NCI-H146 treated with DMSO at 0.1 percent for 48 hours (cell line): ENCODE results near the gene SHF.
"Not testable (repeated sequence)": the region's sequence is repeated elsewhere in the genome, so short reads cannot be mapped to it uniquely, and the experiment has no call there.

Experiments
- DNase-seq: peaks from one replicate; lab custom pipeline; 2025; ENCODE audit not compliant: unreplicated experiment; lab: John Stamatoyannopoulos, UW

SHF gene

DNA sequence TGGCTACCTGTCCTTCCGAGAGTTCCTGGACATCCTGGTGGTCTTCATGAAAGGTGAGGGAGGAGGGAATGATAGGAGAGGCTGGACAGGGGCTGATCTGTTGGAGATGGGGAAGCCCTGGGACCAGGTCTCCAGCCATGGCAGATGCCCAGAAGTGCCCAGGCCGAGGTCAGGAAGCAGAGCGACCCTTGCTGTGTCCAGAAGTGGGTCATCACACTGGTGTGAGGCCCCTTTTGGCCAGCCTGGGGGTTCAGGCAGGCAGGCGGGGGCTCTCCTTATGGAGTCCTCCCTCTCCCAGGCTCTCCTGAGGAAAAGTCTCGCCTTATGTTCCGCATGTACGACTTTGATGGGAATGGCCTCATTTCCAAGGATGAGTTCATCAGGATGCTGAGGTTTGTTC, 40.2 kb downstream of the SHF start:
- DNase-seq = no peak

DNA sequence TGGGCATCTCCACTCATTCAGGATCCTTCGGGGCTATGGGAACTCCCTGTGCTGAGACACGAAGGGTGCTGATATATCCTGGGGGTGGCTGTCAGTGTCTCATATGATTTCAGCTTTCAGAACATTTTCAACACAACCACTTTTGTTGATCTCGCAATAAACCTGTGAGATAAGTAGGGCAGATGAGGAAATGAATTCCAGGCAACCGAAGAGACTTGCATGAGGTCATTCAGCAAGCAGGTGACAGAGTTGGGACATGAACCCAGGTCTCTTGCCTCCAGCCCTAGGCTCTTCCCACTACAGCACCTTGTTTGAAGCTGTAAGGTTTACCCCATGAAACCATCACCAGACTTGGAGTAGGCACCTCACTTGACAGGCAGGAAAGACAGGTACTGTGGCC, 41.4 kb downstream of the SHF start:
- DNase-seq = no peak

DNA sequence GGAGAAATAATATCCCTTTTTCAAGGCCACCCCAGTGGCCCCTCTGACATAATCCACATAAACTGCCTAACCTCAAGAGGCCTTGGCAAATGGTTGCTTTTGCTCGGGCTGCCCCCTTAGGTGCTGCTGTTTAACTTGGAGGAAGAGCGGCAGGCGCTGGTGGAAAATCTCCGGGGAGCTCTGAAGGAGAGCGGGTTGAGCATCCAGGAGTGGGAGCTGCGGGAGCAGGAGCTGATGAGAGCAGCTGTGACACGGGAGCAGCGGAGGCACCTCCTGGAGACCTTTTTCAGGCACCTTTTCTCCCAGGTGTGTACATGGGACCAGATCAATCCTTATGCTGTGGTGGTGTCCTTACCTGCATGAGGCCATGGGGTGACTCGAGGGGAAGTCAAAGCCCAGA, 43.0 kb downstream of the SHF start:
- no peak for DNase-seq

DNA sequence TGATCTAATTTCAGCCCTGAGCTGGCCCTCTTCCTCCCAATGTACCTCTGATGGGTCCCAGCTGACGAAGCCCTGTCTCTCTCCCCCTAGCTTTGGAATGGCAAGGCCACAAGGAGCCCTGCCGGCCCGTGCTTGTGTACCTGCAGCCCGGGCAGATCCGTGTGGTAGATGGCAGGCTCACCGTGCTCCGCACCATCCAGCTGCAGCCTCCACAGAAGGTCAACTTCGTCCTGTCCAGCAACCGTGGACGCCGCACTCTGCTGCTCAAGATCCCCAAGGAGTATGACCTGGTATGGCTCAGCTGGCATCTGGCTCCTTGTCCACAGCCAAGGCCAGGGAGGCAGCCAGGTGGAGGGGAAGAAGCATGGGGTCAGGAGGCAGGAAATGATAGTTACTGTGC, 43.8 kb downstream of the SHF start:
- no peak for DNase-seq

DNA sequence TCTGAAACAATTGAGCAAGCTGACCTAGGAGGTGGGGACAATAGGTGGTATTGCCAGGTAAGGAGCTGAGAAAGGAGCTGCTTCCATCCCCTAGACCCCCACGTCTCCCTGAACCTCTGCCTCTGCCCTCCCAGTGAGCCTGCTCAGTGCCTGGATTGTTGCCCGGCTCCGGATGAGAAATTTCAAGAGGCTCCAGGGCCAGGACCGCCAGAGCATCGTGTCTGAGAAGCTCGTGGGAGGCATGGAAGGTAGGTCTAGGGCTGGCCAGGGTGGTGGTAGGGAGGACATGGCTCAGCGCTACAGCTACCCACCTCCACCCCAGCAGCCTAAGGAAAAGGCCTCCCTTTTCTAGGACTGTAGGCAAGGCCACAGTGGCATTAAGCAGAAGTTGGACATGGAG, 44.7 kb downstream of the SHF start:
- no peak for DNase-seq

DNA sequence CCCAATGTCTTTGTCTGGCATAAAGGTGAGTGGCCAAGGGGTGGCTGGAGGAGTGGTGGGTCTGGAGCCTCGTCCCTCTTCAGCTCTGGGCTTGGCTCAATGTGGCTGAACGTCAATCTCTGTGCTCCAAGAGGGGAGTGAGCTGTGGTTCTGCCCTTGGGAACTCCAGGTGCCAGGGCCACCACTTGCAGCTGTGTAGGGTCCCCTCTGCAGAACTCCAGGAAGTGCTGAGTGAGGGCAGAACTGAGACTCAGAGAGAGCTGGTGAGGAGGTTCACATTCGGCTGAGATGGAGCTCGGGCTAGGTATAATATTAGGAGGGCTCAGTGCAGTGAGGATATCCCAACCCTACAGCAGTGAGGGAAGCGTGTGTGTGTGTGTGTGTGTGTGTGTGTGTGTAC, 46.4 kb downstream of the SHF start:
- DNase-seq = no peak

DNA sequence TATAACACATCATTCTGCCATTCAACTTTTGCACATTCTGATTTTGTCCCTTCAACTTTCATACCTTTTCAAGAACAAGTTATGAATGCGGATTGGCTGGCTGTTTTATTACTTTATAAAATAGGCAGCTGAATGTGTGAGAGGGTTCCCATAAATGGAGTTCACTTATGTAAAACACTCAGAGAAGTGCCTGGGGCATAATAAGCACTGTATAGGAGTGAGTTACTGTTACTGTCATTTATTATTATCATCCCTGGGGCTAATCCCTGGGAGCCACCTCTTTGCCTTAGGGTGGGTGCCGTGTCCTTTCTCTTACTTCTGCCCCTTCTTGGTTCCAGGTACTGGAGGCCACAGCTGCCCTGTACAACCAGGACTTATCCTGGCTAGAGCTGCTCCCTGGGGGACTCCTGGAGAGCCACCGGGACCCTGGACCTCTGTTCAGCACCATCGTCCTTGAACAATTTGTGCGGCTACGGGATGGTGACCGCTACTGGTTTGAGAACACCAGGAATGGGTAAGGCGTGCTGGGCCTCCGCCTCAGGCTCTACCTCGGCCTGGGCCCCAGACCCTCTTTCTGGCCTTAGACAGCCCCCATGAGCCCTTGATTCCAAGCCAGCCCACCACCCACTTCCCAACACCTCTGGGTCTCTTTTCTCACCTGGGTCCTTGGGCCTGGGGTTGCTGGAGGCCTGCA, 47.1 kb downstream of the SHF start:
- DNase-seq = no peak

DNA sequence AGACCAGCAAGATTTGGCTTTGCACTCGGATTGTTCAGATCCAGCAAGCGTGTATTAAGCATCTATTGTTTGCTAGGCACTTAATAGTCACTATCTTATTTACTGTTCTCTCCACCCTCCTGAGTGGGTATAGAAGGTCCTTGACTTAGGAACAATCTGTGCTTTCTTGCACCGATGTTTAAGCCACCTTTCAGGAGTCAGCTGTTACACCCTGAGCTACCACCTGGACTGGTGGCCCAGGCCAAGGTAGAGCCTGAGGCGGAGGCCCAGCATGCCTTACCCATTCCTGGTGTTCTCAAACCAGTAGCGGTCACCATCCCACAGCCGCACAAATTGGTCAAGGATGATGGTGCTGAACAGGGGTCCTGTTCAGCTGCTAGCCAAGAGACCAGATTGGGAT, 48.0 kb downstream of the SHF start:
- no peak for DNase-seq

DNA sequence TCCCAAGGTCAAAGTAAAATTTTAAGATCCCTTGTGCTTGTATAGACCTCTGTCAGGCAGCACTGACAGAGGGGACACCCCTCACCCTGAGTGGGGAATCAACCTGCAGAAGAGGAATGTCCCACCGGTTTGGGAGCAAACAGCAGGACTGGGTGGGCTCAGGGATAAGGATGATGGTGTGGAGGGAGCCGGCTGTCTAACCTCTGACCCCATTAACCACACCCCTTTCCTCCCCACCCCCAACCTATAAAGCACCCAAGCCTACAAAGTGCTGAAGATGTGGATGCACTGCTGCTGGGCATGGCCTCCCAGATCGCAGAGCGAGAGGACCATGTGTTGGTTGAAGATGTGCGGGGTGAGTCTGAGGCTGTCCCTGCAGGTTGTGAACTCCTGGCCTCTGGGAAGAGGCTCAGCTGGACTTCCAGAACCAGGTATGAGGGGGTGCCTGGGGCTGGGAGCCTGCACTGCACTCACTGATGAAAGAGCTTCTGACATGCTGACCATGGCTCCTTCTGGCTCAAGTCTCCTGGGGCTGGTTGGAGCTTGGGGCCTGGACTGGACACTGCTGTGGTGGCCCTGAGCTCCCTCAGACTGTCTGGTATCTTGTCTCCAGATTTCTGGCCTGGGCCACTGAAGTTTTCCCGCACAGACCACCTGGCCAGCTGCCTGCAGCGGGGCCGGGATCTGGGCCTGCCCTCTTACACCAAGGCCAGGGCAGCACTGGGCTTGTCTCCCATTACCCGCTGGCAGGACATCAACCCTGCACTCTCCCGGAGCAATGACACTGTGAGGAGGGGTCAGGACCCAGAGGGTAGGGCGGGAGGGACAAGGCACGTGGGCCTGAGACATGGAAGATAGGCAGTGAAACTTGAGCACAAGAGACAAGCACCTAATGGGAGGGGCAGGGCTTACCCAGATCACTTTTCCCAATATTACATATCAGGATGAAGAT, 48.7 kb downstream of the SHF start:
- DNase-seq = no peak

DNA sequence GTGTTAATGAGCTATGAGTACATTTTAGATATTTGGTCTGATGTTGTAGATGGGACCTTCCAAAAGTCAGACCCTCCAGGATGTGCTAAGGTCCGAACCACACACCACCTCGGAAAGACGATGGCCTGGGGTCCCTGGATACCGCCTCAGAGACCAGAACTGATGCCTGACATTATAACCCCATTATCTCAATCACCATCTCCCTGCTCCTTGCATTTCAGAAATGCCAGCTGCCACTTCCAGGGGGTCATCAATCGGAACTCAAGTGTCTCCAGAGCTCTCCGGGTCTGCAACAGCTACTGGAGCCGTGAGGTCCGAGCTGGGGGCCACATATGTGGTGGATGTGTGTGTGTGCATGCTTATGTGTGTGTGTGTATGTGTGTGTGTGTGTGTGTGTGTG, 50.1 kb downstream of the SHF start:
- no peak for DNase-seq

DNA sequence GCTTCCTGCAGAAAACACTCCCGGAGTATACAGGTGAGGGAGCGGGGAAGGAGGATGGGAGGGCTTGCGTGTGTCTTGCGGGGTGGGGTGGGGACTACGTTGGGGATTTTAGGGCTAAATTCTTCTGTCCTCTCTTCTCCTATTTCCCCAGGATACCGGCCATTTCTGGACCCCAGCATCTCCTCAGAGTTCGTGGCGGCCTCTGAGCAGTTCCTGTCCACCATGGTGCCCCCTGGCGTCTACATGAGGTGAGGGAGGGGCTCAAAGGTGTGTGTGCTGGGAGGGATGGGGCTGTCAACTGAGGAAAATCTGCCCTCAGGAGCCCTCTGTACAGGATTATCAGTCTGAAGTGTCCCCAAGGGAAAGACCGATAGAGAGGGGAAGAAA, 51.4 kb downstream of the SHF start:
- no peak for DNase-seq

DNA sequence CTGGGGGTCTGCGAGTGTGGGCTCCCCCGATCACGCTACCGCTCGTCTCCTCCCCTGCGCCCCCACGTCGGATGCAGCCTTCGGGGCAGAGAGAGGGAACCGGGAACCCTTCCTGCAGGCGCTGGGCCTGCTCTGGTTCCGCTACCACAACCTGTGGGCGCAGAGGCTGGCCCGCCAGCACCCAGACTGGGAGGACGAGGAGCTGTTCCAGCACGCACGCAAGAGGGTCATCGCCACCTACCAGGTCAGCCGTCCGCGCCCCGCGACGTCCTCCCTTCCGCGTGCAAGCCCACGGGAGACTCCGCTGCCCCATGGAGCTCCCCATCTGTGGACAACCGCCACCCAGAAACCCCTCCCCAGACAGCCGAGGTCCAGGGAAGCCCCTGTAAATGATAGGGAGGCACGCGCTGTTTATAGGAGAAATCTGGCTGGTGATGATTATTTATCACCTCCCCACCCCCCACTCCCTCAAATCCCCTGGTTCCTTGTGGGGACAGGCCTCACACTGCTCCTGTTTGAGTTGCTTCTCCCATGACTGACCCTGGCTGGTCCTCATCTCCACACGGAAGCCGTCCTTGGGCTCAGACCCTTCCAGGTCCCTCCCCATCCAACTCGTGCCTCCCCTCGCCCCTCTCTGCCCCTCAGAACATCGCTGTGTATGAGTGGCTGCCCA, 51.9 kb downstream of the SHF start:
- DNase-seq = not testable (repeated sequence)

DNA sequence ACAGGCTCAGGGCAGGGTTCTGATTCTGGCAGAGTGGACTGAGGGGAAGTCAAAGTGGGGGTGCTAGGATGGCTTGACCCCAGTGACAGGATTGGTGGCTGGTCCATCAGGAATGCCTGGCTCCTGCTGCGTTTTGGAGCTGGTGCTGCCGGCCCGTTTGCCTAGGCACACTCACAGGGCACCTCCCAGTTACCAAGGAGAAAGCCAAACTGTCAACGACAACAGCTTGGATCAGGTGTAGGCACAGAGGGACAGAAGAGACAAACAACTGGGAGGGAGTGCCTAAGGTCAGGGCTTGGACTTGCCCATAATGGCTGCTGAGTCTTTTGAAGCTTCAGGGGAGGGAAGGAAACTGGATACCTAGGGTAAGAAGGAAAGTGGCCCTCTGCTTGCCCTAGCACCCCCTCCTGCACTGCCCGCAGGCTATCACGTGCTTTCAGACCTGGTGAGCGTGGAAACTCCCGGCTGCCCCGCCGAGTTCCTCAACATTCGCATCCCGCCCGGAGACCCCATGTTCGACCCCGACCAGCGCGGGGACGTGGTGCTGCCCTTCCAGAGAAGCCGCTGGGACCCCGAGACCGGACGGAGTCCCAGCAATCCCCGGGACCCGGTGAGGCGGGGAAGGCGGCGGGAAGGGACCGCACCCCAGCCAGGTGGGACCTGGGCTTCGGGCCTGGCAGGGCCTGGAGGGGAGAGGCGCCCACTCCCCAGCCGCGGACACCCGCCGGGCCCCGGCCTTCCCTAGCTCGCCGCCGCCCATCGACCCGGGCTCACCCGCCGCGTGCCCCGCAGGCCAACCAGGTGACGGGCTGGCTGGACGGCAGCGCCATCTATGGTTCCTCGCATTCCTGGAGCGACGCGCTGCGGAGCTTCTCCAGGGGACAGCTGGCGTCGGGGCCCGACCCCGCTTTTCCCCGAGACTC, 52.8 kb downstream of the SHF start:
- DNase-seq = no peak

DNA sequence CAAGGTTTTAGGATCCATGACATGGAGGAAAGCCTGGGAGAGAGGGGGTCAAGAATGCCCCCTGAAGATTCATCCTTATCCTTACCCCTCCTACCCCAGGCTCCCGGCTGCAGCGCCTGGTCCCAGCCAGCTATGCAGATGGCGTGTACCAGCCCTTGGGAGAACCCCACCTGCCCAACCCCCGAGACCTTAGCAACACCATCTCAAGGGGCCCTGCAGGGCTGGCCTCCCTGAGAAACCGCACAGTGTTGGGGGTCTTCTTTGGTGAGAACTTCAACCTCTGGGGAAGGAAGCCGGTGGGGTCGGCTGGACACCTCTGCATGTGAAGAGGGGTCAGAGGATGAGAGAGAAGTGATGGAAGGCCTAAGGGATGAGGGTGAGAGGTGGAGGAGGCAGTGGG, 53.7 kb downstream of the SHF start:
- DNase-seq = no peak

DNA sequence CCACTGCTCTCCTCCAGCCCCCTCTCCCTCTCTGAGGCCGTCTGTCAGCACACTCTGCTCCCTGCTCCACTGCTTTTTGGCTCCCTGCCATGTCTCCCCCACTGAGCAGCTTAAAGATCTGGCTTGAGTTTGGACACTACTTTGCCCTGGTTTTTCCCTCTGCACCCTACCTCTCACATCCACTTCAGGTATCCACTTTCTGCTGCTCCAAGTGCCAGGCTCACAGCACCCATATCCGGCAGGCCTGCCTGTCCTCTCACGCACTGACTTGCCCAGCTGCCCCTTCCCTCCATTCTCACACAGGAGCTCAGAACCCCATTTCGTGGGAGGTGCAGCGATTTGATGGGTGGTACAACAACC, 54.2 kb downstream of the SHF start:
- DNase-seq = no peak

DNA sequence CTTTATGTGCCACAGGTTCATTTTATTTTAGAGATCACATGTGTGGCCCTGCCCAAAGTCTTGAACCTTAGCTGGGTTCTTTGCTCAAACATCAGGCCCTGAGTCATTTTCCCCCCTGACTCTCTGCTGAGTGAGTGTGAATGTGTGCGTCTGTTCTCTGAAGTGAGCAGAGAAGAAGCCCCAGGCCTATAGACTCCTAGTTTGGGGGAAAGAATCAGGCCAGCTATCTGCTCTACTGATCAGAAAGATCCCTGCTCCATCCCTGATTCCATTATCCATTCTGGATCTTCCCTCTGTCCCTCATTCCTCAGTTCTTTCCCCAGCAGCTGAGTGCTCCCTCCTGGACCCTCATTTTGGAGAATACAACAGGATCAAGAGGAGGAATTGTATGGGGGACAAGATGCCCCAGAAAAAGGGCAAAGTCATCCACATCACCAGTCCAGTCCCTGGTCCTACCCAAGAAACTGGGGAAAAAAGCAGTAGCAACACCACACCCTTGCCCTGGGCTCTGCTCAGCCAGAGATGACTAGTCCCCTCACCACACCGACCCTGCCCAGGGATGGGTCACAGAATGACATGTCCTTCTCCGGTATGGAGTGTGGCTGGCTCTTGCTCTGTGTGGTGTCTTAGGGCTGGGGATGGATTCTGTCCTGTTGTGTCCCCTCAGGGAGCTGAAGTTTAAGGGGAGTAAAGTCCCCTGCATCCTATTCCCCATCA, 54.8 kb downstream of the SHF start:
- no peak for DNase-seq

DNA sequence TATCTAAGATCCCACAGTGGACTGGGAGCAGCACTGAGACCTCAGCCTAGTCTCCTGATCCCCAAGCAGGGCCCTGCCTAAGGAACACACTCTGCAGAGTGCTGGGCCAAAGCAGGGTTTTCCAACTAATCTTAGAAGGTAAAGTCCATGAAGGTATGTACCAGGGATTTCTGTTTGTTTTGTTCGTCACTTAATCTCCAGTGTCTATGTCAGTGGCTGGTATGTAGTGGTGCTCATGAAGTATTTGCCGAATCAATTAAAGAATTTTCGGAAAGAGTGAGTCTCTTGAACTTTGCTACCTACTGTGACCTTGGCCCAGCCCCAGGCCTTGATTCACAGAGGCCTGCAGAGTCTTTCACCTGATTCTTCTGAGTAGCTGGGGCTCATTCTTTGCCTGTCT, 56.3 kb downstream of the SHF start:
- no peak for DNase-seq

DNA sequence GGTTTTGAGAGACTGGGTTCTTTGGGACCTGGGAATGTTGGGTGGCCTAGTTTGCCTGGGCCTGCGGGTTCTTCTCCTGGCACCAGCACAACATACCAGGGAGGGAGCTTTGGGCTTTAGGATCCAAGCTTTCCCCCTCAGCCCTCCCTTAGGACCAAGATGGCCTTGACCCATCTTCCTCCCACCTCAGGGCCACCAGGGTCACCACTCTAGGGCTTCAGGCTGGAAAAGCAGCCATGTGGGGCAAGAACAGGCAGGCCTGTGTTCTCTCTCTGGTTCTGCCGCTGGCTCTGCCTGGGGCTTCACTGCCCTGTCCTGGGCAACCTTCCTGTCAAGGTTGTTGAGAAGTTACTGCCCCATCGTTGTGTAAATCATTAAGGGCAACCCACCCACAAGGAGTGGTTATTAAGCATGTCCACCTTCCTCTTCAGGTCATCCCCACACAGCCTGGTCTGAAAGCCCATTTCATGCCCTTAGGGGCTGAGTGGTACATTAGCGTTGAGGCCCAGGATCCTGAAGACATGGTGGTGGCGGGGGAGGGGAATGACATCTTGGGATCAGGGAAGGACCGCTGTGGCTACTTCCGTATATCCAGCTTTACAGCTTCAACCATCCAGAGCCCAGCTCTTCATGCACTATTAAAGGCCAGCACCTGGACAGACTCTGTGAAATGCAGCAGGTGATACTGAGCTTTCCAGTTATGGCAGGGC, 57.3 kb downstream of the SHF start:
- no peak for DNase-seq

DNA sequence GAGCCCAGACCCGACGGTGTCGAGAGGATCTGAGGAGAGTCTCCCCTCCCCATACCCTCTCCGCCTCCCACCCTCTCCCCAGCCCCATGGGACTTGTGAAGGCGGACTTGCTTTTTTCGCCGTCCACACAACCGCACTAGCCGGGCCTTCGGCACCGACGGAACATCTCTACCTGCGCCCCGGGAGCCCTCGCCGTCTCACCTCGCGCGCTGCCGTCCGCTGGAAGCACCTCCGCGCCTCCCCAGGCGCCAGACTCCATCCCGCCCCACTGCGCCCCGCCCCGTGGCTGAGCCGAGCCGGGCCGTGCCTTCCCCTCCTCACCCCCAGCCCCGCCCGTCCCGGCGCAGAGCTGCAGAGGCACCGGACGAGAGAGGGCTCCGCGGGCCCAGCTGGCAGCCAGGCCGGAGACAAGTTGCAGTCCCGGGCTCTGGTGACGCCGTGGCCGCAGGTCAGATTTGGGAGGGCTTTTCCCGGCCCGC, 58.1 kb downstream of the SHF start, which contains the start of the genes DUOX1 and DUOXA1:
TSS of gene DUOX1 (plus strand) at position 344 of the 479 bp plus-strand sequence. CDS start 1,973 bp downstream, outside the sequence.
TSS of gene DUOXA1 (minus strand) at position 229 of the 479 bp plus-strand sequence. CDS start 6,865 bp downstream, outside the sequence.
- no peak for DNase-seq
